ENCODE data around the gene RPS6KA5.
"Not testable (repeated sequence)": the region's sequence is repeated elsewhere in the genome, so short reads cannot be mapped to it uniquely, and the experiment has no call there.

DNA sequence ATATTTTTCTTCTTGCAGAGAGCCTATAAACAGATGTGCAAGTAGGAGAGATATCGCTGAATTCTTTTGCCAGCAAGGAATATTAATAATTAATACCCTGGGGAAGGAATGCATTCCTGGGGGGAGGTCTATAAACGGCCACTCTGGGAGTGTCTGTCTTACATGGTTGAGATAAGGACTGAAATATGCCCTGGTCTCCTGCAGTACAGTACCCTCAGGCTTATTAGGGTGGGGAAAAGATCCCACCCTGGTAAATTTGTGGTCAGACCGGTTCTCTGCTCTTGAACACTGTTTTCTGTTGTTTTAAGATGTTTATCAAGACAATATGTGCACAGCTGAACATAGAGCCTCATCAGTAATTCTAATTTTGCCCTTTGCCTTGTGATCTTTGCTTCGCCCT is 236.9 kb downstream of the RPS6KA5 start:
- TF ChIP-seq, protein P1, sequence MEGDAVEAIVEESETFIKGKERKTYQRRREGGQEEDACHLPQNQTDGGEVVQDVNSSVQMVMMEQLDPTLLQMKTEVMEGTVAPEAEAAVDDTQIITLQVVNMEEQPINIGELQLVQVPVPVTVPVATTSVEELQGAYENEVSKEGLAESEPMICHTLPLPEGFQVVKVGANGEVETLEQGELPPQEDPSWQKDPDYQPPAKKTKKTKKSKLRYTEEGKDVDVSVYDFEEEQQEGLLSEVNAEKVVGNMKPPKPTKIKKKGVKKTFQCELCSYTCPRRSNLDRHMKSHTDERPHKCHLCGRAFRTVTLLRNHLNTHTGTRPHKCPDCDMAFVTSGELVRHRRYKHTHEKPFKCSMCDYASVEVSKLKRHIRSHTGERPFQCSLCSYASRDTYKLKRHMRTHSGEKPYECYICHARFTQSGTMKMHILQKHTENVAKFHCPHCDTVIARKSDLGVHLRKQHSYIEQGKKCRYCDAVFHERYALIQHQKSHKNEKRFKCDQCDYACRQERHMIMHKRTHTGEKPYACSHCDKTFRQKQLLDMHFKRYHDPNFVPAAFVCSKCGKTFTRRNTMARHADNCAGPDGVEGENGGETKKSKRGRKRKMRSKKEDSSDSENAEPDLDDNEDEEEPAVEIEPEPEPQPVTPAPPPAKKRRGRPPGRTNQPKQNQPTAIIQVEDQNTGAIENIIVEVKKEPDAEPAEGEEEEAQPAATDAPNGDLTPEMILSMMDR (IDR thresholded peaks at IDR 0.05; ENCODE audit: insufficient read depth, low read depth, low read length): not testable (repeated sequence)
- not testable (repeated sequence) for TF ChIP-seq EZH2 (IDR thresholded peaks at IDR 0.05; ENCODE audit: insufficient read depth, low read length)

All from astrocyte (in vitro differentiated cells and primary cell).